Inferior parietal cortex (tissue), 1 donor: Measurements from ENCODE around the gene TARM1.
"Not testable (repeated sequence)": the region's sequence is repeated elsewhere in the genome, so short reads cannot be mapped to it uniquely, and the experiment has no call there.

ENCODE experiments used
- DNase-seq: peaks from one replicate; pipeline ENCODE4 v3.0.0-alpha.2; 2016; ENCODE audit errors: extremely low spot score

The TARM1 gene

GRCh38 chr19:54099903-54100255 lies 18.7 kb upstream of the TARM1 start:
- DNase-seq, result not testable (repeated sequence)

- no peak for DNase-seq
Measured at GRCh38 chr19:54099190-54099902, 18.2 kb upstream of the TARM1 start.

- DNase-seq, result no peak
Measured at GRCh38 chr19:54096617-54097106, 15.5 kb upstream of the TARM1 start.

- not testable (repeated sequence) for DNase-seq
Measured at GRCh38 chr19:54095859-54096616, 14.9 kb upstream of the TARM1 start.

GRCh38 chr19:54095136-54095858 lies 14.1 kb upstream of the TARM1 start:
- DNase-seq, result no peak

- DNase-seq, result no peak
Measured at GRCh38 chr19:54094426-54095000, 13.3 kb upstream of the TARM1 start.

GRCh38 chr19:54084410-54084809 lies 3.2 kb upstream of the TARM1 start:
- DNase-seq, result no peak

- no peak for DNase-seq
Measured at GRCh38 chr19:54077334-54077733, 3.8 kb downstream of the TARM1 start.

- no peak for DNase-seq
Measured at GRCh38 chr19:54074851-54075250, 6.3 kb downstream of the TARM1 start.

- DNase-seq, result no peak
Measured at GRCh38 chr19:54073829-54074228, 7.3 kb downstream of the TARM1 start.

- no peak for DNase-seq
Measured at GRCh38 chr19:54069470-54069869, 11.7 kb downstream of the TARM1 start.

GRCh38 chr19:54063350-54064116 lies 17.6 kb downstream of the TARM1 start, which contains the start of gene VSTM1:
Gene VSTM1 (minus strand): TSS chr19:54063897. CDS start chr19:54063777, 120 bp downstream.
- DNase-seq, result no peak

GRCh38 chr19:54062643-54063042 lies 18.5 kb downstream of the TARM1 start:
- no peak for DNase-seq

GRCh38 chr19:54047616-54048015 lies 33.5 kb downstream of the TARM1 start:
- no peak for DNase-seq

- DNase-seq, result no peak
Measured at GRCh38 chr19:54045771-54046170, 35.4 kb downstream of the TARM1 start.

- DNase-seq, result no peak
Measured at GRCh38 chr19:54042989-54043388, 38.2 kb downstream of the TARM1 start.

- no peak for DNase-seq
Measured at GRCh38 chr19:54041969-54042606, 39.1 kb downstream of the TARM1 start.

GRCh38 chr19:54040003-54040402 lies 41.2 kb downstream of the TARM1 start:
- no peak for DNase-seq

GRCh38 chr19:54036542-54036941 lies 44.6 kb downstream of the TARM1 start:
- not testable (repeated sequence) for DNase-seq
